Spinal cord (tissue), 10 donors: ENCODE data around the gene C3AR1. TPM values are rescaled to one million over a fixed set of nuclear protein-coding genes. Genes with fewer than 3 reads are reported as not detected.

Experiments
- DNase-seq, 6 donors: peaks; one replicate each; pipeline versions ENCODE4 v3.0.0 to v3.0.0-alpha.2; 2013 to 2015; ENCODE audit warnings: low spot score in 6 of 6, low read depth in 4 of 6
- H3K27ac ChIP-seq: one replicate; pipeline ENCODE4 v1.5.1; 2013; ENCODE audit warnings: low read depth, low read length, control low read depth
- H3K27me3 ChIP-seq: one replicate; pipeline ENCODE4 v1.6.1; 2013; ENCODE audit warnings: low read length; ENCODE audit not compliant: control insufficient read depth, insufficient read depth
- H3K36me3 ChIP-seq: one replicate; pipeline ENCODE4 v1.6.1; 2013; ENCODE audit warnings: low read length; ENCODE audit not compliant: control insufficient read depth, insufficient read depth
- H3K4me1 ChIP-seq: one replicate; pipeline ENCODE4 v1.6.1; 2013; ENCODE audit warnings: low read length; ENCODE audit not compliant: control insufficient read depth, insufficient read depth
- H3K4me3 ChIP-seq: one replicate; pipeline ENCODE4 v1.5.1; 2013; ENCODE audit warnings: low read depth, low read length, control low read depth
- H3K9me3 ChIP-seq: one replicate; pipeline ENCODE4 v1.6.1; 2013; ENCODE audit warnings: low read length; ENCODE audit not compliant: control insufficient read depth, insufficient read depth
- WGBS: methylation state at CpG from one replicate; pipeline ENCODE4 v1.1.5; 2013; ENCODE audit warnings: missing lambda C conversion rate; ENCODE audit not compliant: insufficient coverage; 5-methylcytosine and 5-hydroxymethylcytosine counted together
- polyA plus RNA-seq, 2 donors: library from polyadenylated mRNA; unstranded; fragments of 120-200 nt; gene quantifications; one replicate each; pipeline ENCODE4 v1.2.1, GENCODE V29; 2013; ENCODE audit not compliant: insufficient read length in 2 of 2
- total RNA-seq, 2 donors: library from RNA; depleted of rRNA in 1 of 2; stranded (reverse); fragments of 120-200 nt in 1 of 2; fragments of >200 nt in 1 of 2; gene quantifications; one replicate each; pipeline versions ENCODE4 v1.2.3 to v1.2.4, GENCODE V29; 2013 to 2014
- donor health status: healthy.

The C3AR1 gene
- total and polyA plus RNA-seq, 4 donors: 3.8 to 14.8 (median 6.4) TPM

GRCh38 chr12:8047842-8048241 lies 18.3 kb downstream of the C3AR1 start:
- Histone ChIP-seq H3K27me3 (no peaks in the 10 kb centered on the region), H3K4me1 (no peaks in the 10 kb centered on the region), H3K4me3 (no peak overlapping the region), H3K36me3 (peaks cover 69% of the 10 kb centered on the region), H3K9me3 (no peaks in the 10 kb centered on the region), H3K27ac (no peak overlapping the region)
- WGBS: 93% methylated on average over 3 of the region's 5 CpGs
- DNase-seq: no peak

- H3K9me3 ChIP-seq: no peaks in the 10 kb centered on the region
- DNase-seq: peak in 5 of 6 donors; percentile 59 to 92 (median 67)
- no peaks in the 10 kb centered on the region for H3K27me3 ChIP-seq
- H3K4me3 ChIP-seq: no peak overlapping the region
- no peaks in the 10 kb centered on the region for H3K4me1 ChIP-seq
- peaks cover 70% of the 10 kb centered on the region for H3K36me3 ChIP-seq
- WGBS: 0% methylated on average over 2 of the region's 8 CpGs
- H3K27ac ChIP-seq: no peak overlapping the region
These were observed 19.9 kb downstream of the C3AR1 start for GRCh38 chr12:8045952-8046944.

GRCh38 chr12:8040791-8041190 lies 25.4 kb downstream of the C3AR1 start:
- DNase-seq: no peak
- no peaks in the 10 kb centered on the region for H3K9me3 ChIP-seq
- H3K4me3 ChIP-seq: no peak overlapping the region
- WGBS: 100% methylated on average over 1 of the region's 1 CpG
- H3K36me3 ChIP-seq: peaks cover 52% of the 10 kb centered on the region
- no peak overlapping the region for H3K27ac ChIP-seq
- H3K4me1 ChIP-seq: peaks cover 14% of the 10 kb centered on the region
- H3K27me3 ChIP-seq: no peaks in the 10 kb centered on the region

- no peaks in the 10 kb centered on the region for H3K27me3 ChIP-seq
- peak in 2 of 6 donors; percentile 35 to 60 for DNase-seq
- no peaks in the 10 kb centered on the region for H3K9me3 ChIP-seq
- peak overlapping the region; percentile 9 for H3K4me3 ChIP-seq
- H3K27ac ChIP-seq: no peak overlapping the region
- H3K36me3 ChIP-seq: peaks cover 32% of the 10 kb centered on the region
- peaks cover 27% of the 10 kb centered on the region for H3K4me1 ChIP-seq
- WGBS: 14% methylated on average over 11 of the region's 13 CpGs
These were observed 27.5 kb downstream of the C3AR1 start for GRCh38 chr12:8038659-8039114.

- H3K27ac ChIP-seq: no peak overlapping the region
- H3K4me1 ChIP-seq: peaks cover 34% of the 10 kb centered on the region
- no peak overlapping the region for H3K4me3 ChIP-seq
- H3K27me3 ChIP-seq: no peaks in the 10 kb centered on the region
- WGBS: 67% methylated on average over 1 of the region's 6 CpGs
- peaks cover 30% of the 10 kb centered on the region for H3K36me3 ChIP-seq
- DNase-seq: no peak
- H3K9me3 ChIP-seq: no peaks in the 10 kb centered on the region
These were observed 28.2 kb downstream of the C3AR1 start for GRCh38 chr12:8037947-8038346.

- DNase-seq: no peak
- Histone ChIP-seq H3K4me1 (peaks cover 36% of the 10 kb centered on the region), H3K9me3 (no peaks in the 10 kb centered on the region), H3K27ac (no peak overlapping the region), H3K4me3 (no peak overlapping the region), H3K36me3 (peaks cover 25% of the 10 kb centered on the region), H3K27me3 (no peaks in the 10 kb centered on the region)
- WGBS: 70% methylated on average over 4 of the region's 6 CpGs
These were observed 29.0 kb downstream of the C3AR1 start for GRCh38 chr12:8037046-8037663.

GRCh38 chr12:8036346-8036745 lies 29.8 kb downstream of the C3AR1 start:
- H3K9me3 ChIP-seq: no peaks in the 10 kb centered on the region
- DNase-seq: no peak
- H3K4me3 ChIP-seq: no peak overlapping the region
- H3K27ac ChIP-seq: no peak overlapping the region
- WGBS: 77% methylated on average over 5 of the region's 8 CpGs
- H3K36me3 ChIP-seq: peaks cover 19% of the 10 kb centered on the region
- peaks cover 36% of the 10 kb centered on the region for H3K4me1 ChIP-seq
- H3K27me3 ChIP-seq: no peaks in the 10 kb centered on the region

GRCh38 chr12:8035440-8036010 lies 30.6 kb downstream of the C3AR1 start:
- H3K4me1 ChIP-seq: peaks cover 36% of the 10 kb centered on the region
- peaks cover 11% of the 10 kb centered on the region for H3K36me3 ChIP-seq
- H3K9me3 ChIP-seq: no peaks in the 10 kb centered on the region
- WGBS: 95% methylated on average over 2 of the region's 5 CpGs
- no peak overlapping the region for H3K4me3 ChIP-seq
- H3K27me3 ChIP-seq: no peaks in the 10 kb centered on the region
- DNase-seq: no peak
- H3K27ac ChIP-seq: no peak overlapping the region

GRCh38 chr12:8034802-8035201 lies 31.4 kb downstream of the C3AR1 start:
- Histone ChIP-seq H3K27me3 (no peaks in the 10 kb centered on the region), H3K4me1 (peaks cover 36% of the 10 kb centered on the region), H3K4me3 (no peak overlapping the region), H3K9me3 (no peaks in the 10 kb centered on the region), H3K27ac (no peak overlapping the region), H3K36me3 (peaks cover 5% of the 10 kb centered on the region)
- DNase-seq: no peak
